GM12878 (cell line): ENCODE measurements around the gene KCND3. TPM values are rescaled to one million over a fixed set of nuclear protein-coding genes. Genes with fewer than 3 reads are reported as not detected.

ENCODE experiments used
- ATAC-seq: fragments of 200-7000 bp; cut with Tn5 transposase; 3 replicates; pipeline ENCODE4 v1.9.1; 2020; ENCODE audit warnings: mild to moderate bottlenecking, moderate library complexity
- BruUV-seq: library from RNA; stranded (reverse); fragments of 400-500 nt; replicated peaks from 2 replicates; lab custom pipeline; 2021; lab: Mats Ljungman, UMichigan
- CTCF ChIA-PET: fragments of 300-600 bp; sonication (Branson Sonifier 250); formaldehyde crosslinking; extraction: SDS; loops from one replicate; lab custom pipeline; 2021; ENCODE audit warnings: inconsistent platforms; lab: Yijun Ruan, JAX
- POLR2A ChIA-PET: fragments of 350-600 bp; formaldehyde crosslinking; extraction: SDS; loops from one replicate; lab custom pipeline; 2021; ENCODE audit warnings: inconsistent platforms; lab: Charles Lee
- RAD21 ChIA-PET: fragments of 300-600 bp; sonication (Branson Sonifier 250); formaldehyde crosslinking; loops from one replicate; lab custom pipeline; 2023; ENCODE audit warnings: antibody characterized with exemption; ENCODE audit not compliant: unreplicated experiment; lab: Charles Lee
- SMC1A ChIA-PET: fragments of 300-600 bp; sonication (Branson Sonifier 250); formaldehyde crosslinking; loops from one replicate; lab custom pipeline; 2023; ENCODE audit not compliant: unreplicated experiment, uncharacterized antibody; lab: Charles Lee
- DNase-seq: peaks from one replicate; pipeline ENCODE4 v3.0.0-alpha.2; 2011; ENCODE audit warnings: low read depth, low spot score
- FAIRE-seq: peaks from 3 replicates; lab custom pipeline; 2011; peaks lifted over from hg19 to GRCh38; lab: Jason Lieb, UNC
- H2AFZ ChIP-seq: 2 replicates; pipeline ENCODE4 v1.6.0; 2011; ENCODE audit warnings: low read depth, low read length, control low read depth; ENCODE audit not compliant: control insufficient read depth
- H3K27ac ChIP-seq: 2 replicates; pipeline ENCODE4 v1.5.1; 2011; ENCODE audit warnings: control low read depth; ENCODE audit not compliant: control insufficient read depth, insufficient read depth
- H3K27me3 ChIP-seq, 2 experiments: replicated peaks in 1 of 2; 2 replicates each; pipeline versions ENCODE4 v1.6.0 to v1.6.1; 2011; ENCODE audit warnings: low read length in 1 of 2; ENCODE audit not compliant: control insufficient read depth in 2 of 2, insufficient read depth in 2 of 2
- H3K36me3 ChIP-seq, 2 experiments: 2 replicates each; pipeline ENCODE4 v1.5.1; 2011; ENCODE audit warnings: low read length in 1 of 2; ENCODE audit not compliant: control insufficient read depth in 2 of 2, insufficient read depth in 2 of 2
- H3K4me1 ChIP-seq: 2 replicates; pipeline ENCODE4 v1.6.1; 2011; ENCODE audit warnings: mild to moderate bottlenecking, low read length, moderate library complexity, mixed read lengths; ENCODE audit not compliant: control insufficient read depth, insufficient read depth
- H3K4me2 ChIP-seq: 2 replicates; pipeline ENCODE4 v1.6.0; 2011; ENCODE audit warnings: control low read depth; ENCODE audit not compliant: control insufficient read depth, insufficient read depth
- H3K4me3 ChIP-seq: fragments of 200-600 bp; sonication (generic); 2 replicates; pipeline ENCODE4 v1.5.1; 2016
- H3K79me2 ChIP-seq: 2 replicates; pipeline ENCODE4 v1.6.0; 2011; ENCODE audit warnings: low read length; ENCODE audit not compliant: control insufficient read depth, insufficient read depth
- H3K9ac ChIP-seq: 2 replicates; pipeline ENCODE4 v1.8.0; 2011; ENCODE audit warnings: low read length, control low read depth, mixed read lengths; ENCODE audit not compliant: control insufficient read depth, insufficient read depth
- H3K9me3 ChIP-seq: replicated peaks from 3 replicates; pipeline ENCODE4 v1.5.1; 2011; ENCODE audit warnings: mild to moderate bottlenecking, low read length; ENCODE audit not compliant: control insufficient read depth, insufficient read depth
- H4K20me1 ChIP-seq: 2 replicates; pipeline ENCODE4 v1.6.0; 2011; ENCODE audit not compliant: control insufficient read depth, insufficient read depth
- IKZF2 ChIP-seq, 2 experiments: fragments of 450-650 bp; IDR thresholded peaks; 2 replicates each; pipeline ENCODE4 v1.6.1; 2017; ENCODE audit warnings: mild to moderate bottlenecking in 2 of 2, moderate library complexity in 2 of 2
- NR2F1 ChIP-seq: fragments of 450-650 bp; conservative IDR thresholded peaks from 2 replicates; pipeline ENCODE4 v1.6.1; 2017; ENCODE audit warnings: mild to moderate bottlenecking
- SIX5 ChIP-seq: IDR thresholded peaks from 2 replicates; pipeline ENCODE4 v1.6.1; 2011; ENCODE audit warnings: mild to moderate bottlenecking, low read depth, low read length, moderate library complexity; ENCODE audit not compliant: severe bottlenecking
- SREBF1 ChIP-seq: IDR thresholded peaks from 2 replicates; pipeline ENCODE4 v1.6.1; 2012; ENCODE audit warnings: mild to moderate bottlenecking, low read length
- TAF1 ChIP-seq: IDR thresholded peaks from 2 replicates; pipeline ENCODE4 v1.6.1; 2011; ENCODE audit warnings: mild to moderate bottlenecking, low read depth, low read length, borderline replicate concordance
- WGBS: methylation state at CpG from one replicate; pipeline ENCODE4 v1.1.6; 2016; ENCODE audit warnings: low lambda C conversion rate; ENCODE audit not compliant: insufficient replicate concordance, insufficient coverage; ENCODE audit errors: missing lambda C conversion rate; 5-methylcytosine and 5-hydroxymethylcytosine counted together
- in situ Hi-C: fragments of 300-500 bp; cut with MboI; formaldehyde crosslinking; loops from 9 replicates; pipeline ENCODE4 v1.14.3; 2018; ENCODE audit warnings: mixed read lengths
- intact Hi-C: fragments of 100-400 bp; cut with micrococcal nuclease; formaldehyde crosslinking; loops from one replicate; pipeline ENCODE4 v1.14.2; 2022; ENCODE audit not compliant: unreplicated experiment
- polyA plus RNA-seq, 11 experiments: library from polyadenylated mRNA; depleted of rRNA in 4 of 11; unstranded in 6 of 11; stranded (reverse) in 5 of 11; fragments of >200 nt; fragmentation: Nextera tagmentation in 4 of 11; fragmentation: Illumina TruSeq in 1 of 11; extraction: Ambion mirVana in 4 of 11; extraction: Trizol in 1 of 11; gene quantifications; 1 replicate in 1 of 11; 2 replicates in 10 of 11; pipeline versions ENCODE4 v1.2.1 to v1.2.3, GENCODE V29; 2011 to 2016; ENCODE audit warnings: inconsistent platforms in 2 of 11, missing spikeins in 2 of 11, low read depth in 1 of 11
- total RNA-seq, 4 experiments: library from RNA; depleted of rRNA in 3 of 4; stranded (reverse); fragments of >200 nt in 3 of 4; fragmentation: Illumina TruSeq in 1 of 4; extraction: Trizol in 1 of 4; gene quantifications; 2 replicates each; pipeline versions ENCODE4 v1.2.1 to v1.2.3, GENCODE V29; 2013 to 2021
- TF ChIP-seq, protein P1 (sequence below): IDR thresholded peaks from 2 replicates; pipeline ENCODE4 v1.6.1; 2012; ENCODE audit warnings: improper control_type of control experiment, low read depth, low read length; ENCODE audit not compliant: insufficient replicate concordance

The KCND3 gene
- total and polyA plus RNA-seq, 10 of the 15 experiments (the other 5 are each of a cell fraction or from before 2014, with no cell fraction given) = 0.02 TPM; not detected in 9

DNA sequence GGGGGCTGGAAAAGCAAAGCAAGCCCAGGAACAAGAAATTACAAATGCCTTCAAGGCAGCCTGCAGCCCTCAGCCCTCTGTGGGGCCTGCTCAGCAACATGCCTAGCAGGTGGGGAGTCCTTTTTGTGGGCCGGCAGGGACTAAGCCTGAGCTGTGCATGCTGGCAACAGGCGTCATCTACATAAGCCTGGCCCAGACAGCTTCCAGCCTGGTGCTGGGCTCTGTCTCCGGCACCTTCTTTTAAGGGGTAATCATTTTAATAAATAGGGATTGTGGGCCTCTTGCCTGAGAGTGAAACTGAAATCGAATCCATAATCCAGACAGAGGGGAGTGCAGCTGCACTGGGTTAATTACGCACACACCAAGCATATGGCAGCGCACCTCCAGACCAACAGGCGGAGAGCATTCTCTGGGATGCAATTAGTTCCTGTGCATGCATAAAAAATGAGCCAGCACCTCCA, 137.2 kb downstream of the KCND3 start:
- no peaks in the 10 kb centered on the region for H3K9me3 ChIP-seq
- no peaks in the 10 kb centered on the region for H4K20me1 ChIP-seq
- no peak for FAIRE-seq
- in situ Hi-C loops = no loop called here
- intact Hi-C loops = no loop called here
- no peaks in the 10 kb centered on the region for H3K36me3 ChIP-seq
- no peak overlapping the region for H3K4me2 ChIP-seq
- no peak overlapping the region for H3K9ac ChIP-seq
- TF ChIP-seq SIX5 (no peak), SREBF1 (no peak), NR2F1 (no peak), TAF1 (no peak), IKZF2 (IDR thresholded peaks at IDR 0.05) (no peak)
- TF ChIP-seq, protein P1, sequence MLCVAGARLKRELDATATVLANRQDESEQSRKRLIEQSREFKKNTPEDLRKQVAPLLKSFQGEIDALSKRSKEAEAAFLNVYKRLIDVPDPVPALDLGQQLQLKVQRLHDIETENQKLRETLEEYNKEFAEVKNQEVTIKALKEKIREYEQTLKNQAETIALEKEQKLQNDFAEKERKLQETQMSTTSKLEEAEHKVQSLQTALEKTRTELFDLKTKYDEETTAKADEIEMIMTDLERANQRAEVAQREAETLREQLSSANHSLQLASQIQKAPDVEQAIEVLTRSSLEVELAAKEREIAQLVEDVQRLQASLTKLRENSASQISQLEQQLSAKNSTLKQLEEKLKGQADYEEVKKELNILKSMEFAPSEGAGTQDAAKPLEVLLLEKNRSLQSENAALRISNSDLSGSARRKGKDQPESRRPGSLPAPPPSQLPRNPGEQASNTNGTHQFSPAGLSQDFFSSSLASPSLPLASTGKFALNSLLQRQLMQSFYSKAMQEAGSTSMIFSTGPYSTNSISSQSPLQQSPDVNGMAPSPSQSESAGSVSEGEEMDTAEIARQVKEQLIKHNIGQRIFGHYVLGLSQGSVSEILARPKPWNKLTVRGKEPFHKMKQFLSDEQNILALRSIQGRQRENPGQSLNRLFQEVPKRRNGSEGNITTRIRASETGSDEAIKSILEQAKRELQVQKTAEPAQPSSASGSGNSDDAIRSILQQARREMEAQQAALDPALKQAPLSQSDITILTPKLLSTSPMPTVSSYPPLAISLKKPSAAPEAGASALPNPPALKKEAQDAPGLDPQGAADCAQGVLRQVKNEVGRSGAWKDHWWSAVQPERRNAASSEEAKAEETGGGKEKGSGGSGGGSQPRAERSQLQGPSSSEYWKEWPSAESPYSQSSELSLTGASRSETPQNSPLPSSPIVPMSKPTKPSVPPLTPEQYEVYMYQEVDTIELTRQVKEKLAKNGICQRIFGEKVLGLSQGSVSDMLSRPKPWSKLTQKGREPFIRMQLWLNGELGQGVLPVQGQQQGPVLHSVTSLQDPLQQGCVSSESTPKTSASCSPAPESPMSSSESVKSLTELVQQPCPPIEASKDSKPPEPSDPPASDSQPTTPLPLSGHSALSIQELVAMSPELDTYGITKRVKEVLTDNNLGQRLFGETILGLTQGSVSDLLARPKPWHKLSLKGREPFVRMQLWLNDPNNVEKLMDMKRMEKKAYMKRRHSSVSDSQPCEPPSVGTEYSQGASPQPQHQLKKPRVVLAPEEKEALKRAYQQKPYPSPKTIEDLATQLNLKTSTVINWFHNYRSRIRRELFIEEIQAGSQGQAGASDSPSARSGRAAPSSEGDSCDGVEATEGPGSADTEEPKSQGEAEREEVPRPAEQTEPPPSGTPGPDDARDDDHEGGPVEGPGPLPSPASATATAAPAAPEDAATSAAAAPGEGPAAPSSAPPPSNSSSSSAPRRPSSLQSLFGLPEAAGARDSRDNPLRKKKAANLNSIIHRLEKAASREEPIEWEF = no peak
- no peaks in the 10 kb centered on the region for H3K4me1 ChIP-seq
- H3K27ac ChIP-seq = no peak overlapping the region
- no peak overlapping the region for H2AFZ ChIP-seq
- CTCF ChIA-PET = no interaction called here
- RAD21 ChIA-PET = no interaction called here
- BruUV-seq = no TSS peak
- no peak for ATAC-seq
- SMC1A ChIA-PET = no interaction called here
- H3K79me2 ChIP-seq = no peaks in the 10 kb centered on the region
- H3K27me3 ChIP-seq = peaks cover 3 to 8% of the 10 kb centered on the region in 2 experiments; a peak in 3 of 4 replicates
- H3K4me3 ChIP-seq = no peak overlapping the region
- DNase-seq = no peak
- WGBS = 49% methylated on average over 7 of the region's 7 CpGs
- POLR2A ChIA-PET = no interaction called here
